H1 (cell line): ENCODE data around the gene PAF1. TPM values are rescaled to one million over a fixed set of nuclear protein-coding genes. Genes with fewer than 3 reads are reported as not detected.
A peak's percentile ranks its signal among the peaks of the same experiment; 100 is the strongest.

Source experiments
- CEBPB ChIP-seq: IDR thresholded peaks from 2 replicates; pipeline ENCODE4 v1.6.1; 2012; ENCODE audit warnings: low read depth, low read length
- CTCF ChIP-seq, 3 experiments: IDR thresholded peaks; 1 replicate in 2 of 3; 2 replicates in 1 of 3; pipeline versions ENCODE4 v1.5.1 to v1.6.1; 2011; ENCODE audit warnings: low read length in 3 of 3, mild to moderate bottlenecking in 3 of 3, inconsistent platforms in 2 of 3, low read depth in 1 of 3, moderate library complexity in 1 of 3; ENCODE audit not compliant: insufficient read depth in 1 of 3; ENCODE audit errors: control extremely low read depth in 1 of 3
- FOSL1 ChIP-seq: IDR thresholded peaks from 2 replicates; pipeline ENCODE4 v1.6.1; 2011; ENCODE audit warnings: mild to moderate bottlenecking, low read depth, low read length, moderate library complexity; ENCODE audit not compliant: insufficient read depth
- KDM1A ChIP-seq: fragments of 200-600, 300-600 bp; sonication (generic); IDR thresholded peaks from 2 replicates; pipeline ENCODE4 v1.7.1; 2016; ENCODE audit warnings: mild to moderate bottlenecking, low read length, borderline replicate concordance
- MAX ChIP-seq: IDR thresholded peaks from 2 replicates; pipeline ENCODE4 v1.6.1; 2012; ENCODE audit warnings: inconsistent platforms
- polyA plus RNA-seq, 7 experiments: library from polyadenylated mRNA; depleted of rRNA in 3 of 7; stranded (reverse) in 5 of 7; unstranded in 2 of 7; fragments of >200 nt in 5 of 7; fragments of 200-250 nt in 2 of 7; gene quantifications; 1 replicate in 5 of 7; 2 replicates in 1 of 7; 4 replicates in 1 of 7; pipeline versions ENCODE4 v1.2.1 to v1.2.3, GENCODE V29; 2011 to 2013; ENCODE audit warnings: missing spikeins in 2 of 7, mixed read lengths in 2 of 7
- total RNA-seq: library from RNA; stranded (reverse); fragmentation: NEBNext Ultra II Directional; extraction: Animal tissue kit (Norgen Biotek cat#: 25700); gene quantifications from 2 replicates; pipeline ENCODE4 v1.2.1, GENCODE V29; 2021

PAF1 gene
- total and polyA plus RNA-seq, 2 of the 8 experiments (the other 6 are each of a cell fraction or from before 2014, with no cell fraction given): 31.4 to 58.6 TPM

- TF ChIP-seq FOSL1 (no peak), CEBPB (peak; percentile 55; the same call in 1 of the 2 replicates), KDM1A (peak; percentile 76; the same call in 1 of the 2 replicates), CTCF (IDR thresholded peaks at IDR 0.05; ENCODE audit: control extremely low read depth in 1 of 3, insufficient read depth in 1 of 3, low read depth in 1 of 3, low read length in 3 of 3) (peak in 2 of 3 experiments; percentile 25 to 27; a peak in 2 of 4 replicates), MAX (no peak)
Measured at GRCh38 chr19:39413911-39414608, 23.2 kb upstream of the PAF1 start (continued).
